DOHH2 (cell line): ENCODE results near the gene ADAM10.

Experiments used
- CTCF ChIP-seq: fragments of 200-600 bp; sonication (generic); IDR thresholded peaks from one replicate; pipeline ENCODE4 v1.5.1; 2014; ENCODE audit warnings: antibody characterized with exemption, mild to moderate bottlenecking, low read depth, low read length; ENCODE audit not compliant: poor library complexity, severe bottlenecking
- EZH2phosphoT487 ChIP-seq: fragments of 200-600 bp; sonication (generic); IDR thresholded peaks from 2 replicates; pipeline ENCODE4 v1.6.1; 2017; ENCODE audit warnings: borderline replicate concordance, mild to moderate bottlenecking, antibody characterized with exemption, low read length, moderate library complexity, mixed read lengths

DNA sequence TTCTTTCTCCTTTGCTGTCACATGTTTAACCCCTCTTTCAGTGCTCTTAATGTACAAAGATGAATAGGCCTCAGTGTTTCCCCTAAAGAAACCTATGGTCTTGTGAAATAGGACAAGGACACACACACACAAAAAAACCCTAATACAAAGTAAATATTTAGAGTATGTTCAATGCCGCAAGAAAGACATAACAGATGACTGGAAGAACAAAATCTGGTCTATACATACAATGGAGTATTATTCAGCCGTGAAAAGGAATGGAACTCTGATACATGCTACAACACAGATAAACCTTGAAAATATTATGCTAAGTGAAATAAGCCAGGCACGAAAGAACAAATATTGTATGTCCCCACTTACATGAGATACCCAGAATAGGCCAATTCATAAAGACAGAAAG is 123.1 kb downstream of the ADAM10 start:
- TF ChIP-seq CTCF = no peak
- no peak for TF ChIP-seq EZH2phosphoT487
